Endothelial cell (in vitro differentiated cells): ENCODE results near the gene TLCD3A. TPM values are rescaled to one million over a fixed set of nuclear protein-coding genes. Genes with fewer than 3 reads are reported as not detected.
A peak's percentile ranks its signal among the peaks of the same experiment; 100 is the strongest.
"Not testable (repeated sequence)": the region's sequence is repeated elsewhere in the genome, so short reads cannot be mapped to it uniquely, and the experiment has no call there.

Experiments
- DNase-seq: peaks from one replicate; pipeline ENCODE4 v3.0.0; 2021; ENCODE audit warnings: low spot score
- H3K27ac Mint-ChIP-seq: one replicate; pipeline ENCODE4 v1.8.0; 2021; ENCODE audit warnings: mixed read lengths, inconsistent platforms; ENCODE audit not compliant: unreplicated experiment
- H3K27me3 Mint-ChIP-seq: one replicate; pipeline ENCODE4 v1.8.0; 2021; ENCODE audit warnings: mild to moderate bottlenecking, moderate library complexity, mixed read lengths, inconsistent platforms; ENCODE audit not compliant: unreplicated experiment
- H3K36me3 Mint-ChIP-seq: one replicate; pipeline ENCODE4 v1.8.0; 2021; ENCODE audit warnings: mild to moderate bottlenecking, low read depth, mixed read lengths, inconsistent platforms; ENCODE audit not compliant: unreplicated experiment
- H3K4me1 Mint-ChIP-seq: one replicate; pipeline ENCODE4 v1.8.0; 2021; ENCODE audit warnings: mild to moderate bottlenecking, mixed read lengths, inconsistent platforms; ENCODE audit not compliant: unreplicated experiment
- H3K4me3 Mint-ChIP-seq: one replicate; pipeline ENCODE4 v1.8.0; 2021; ENCODE audit warnings: mild to moderate bottlenecking, mixed read lengths, inconsistent platforms; ENCODE audit not compliant: unreplicated experiment
- H3K9me3 Mint-ChIP-seq: one replicate; pipeline ENCODE4 v1.8.0; 2021; ENCODE audit warnings: mixed read lengths, inconsistent platforms; ENCODE audit not compliant: unreplicated experiment
- CTCF ChIP-seq: fragments of 200-600 bp; sonication (generic); IDR thresholded peaks from one replicate; pipeline ENCODE4 v1.5.0; 2021; ENCODE audit warnings: antibody characterized with exemption; ENCODE audit not compliant: unreplicated experiment
- total RNA-seq: library from RNA; stranded (reverse); fragmentation: NEBNext Ultra II Directional; extraction: Animal tissue kit (Norgen Biotek cat#: 25700); gene quantifications from one replicate; pipeline ENCODE4 v1.2.1, GENCODE V29; 2021; ENCODE audit not compliant: unreplicated experiment

TLCD3A gene
- total RNA-seq, 1 donor from 2014 or later: 24.6 TPM

DNA sequence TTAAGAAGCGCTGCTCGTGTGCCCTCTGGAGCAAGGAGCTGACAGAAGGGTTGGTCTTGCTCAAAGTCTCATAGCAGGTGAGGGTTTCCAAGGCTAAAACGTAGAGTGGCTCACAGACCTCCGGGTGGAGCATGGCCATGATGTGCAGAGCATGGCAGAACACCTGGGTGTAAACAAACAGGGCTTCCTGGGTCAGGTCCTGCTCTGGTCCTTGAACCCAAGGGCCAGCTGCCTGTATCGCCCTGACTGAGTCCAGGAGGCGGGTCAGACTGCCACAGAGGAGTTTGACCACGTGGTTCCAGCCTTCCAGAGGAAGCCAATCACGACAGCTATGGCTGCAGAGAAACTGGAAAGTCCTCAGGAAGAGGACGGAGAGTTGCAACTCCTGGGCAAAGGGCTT lies 12.5 kb downstream of the TLCD3A start:
- no peak for DNase-seq
- Mint-ChIP-seq H3K4me3 (no peak overlapping the region), H3K36me3 (peaks cover 66% of the 10 kb centered on the region), H3K9me3 (no peaks in the 10 kb centered on the region), H3K27me3 (peaks cover 10% of the 10 kb centered on the region), H3K4me1 (no peaks in the 10 kb centered on the region), H3K27ac (no peak overlapping the region)
- TF ChIP-seq CTCF: no peak

DNA sequence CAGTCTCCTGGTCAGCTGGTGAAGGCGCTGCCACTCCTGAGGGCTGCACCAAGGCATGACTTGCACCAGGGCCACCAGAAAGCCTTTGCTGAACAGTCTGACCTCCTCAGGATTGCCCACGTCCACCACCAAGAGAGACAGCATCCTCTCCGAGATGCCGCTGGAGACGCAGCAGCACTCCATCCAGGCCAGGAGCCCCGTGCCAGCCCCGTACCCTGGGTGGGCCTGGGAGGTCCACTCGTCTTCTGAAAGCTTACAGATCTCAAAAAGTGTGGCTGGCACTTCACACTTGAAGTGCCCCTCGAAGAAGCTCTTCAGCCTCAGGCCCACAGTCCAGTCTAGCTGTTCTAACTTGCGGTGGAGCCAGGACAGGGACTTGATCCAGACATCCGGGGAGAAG lies 13.0 kb downstream of the TLCD3A start:
- Mint-ChIP-seq H3K4me1 (peaks cover 4% of the 10 kb centered on the region), H3K9me3 (no peaks in the 10 kb centered on the region), H3K36me3 (peaks cover 68% of the 10 kb centered on the region), H3K27me3 (peaks cover 13% of the 10 kb centered on the region), H3K4me3 (no peak overlapping the region), H3K27ac (no peak overlapping the region)
- no peak for DNase-seq
- TF ChIP-seq CTCF: no peak

DNA sequence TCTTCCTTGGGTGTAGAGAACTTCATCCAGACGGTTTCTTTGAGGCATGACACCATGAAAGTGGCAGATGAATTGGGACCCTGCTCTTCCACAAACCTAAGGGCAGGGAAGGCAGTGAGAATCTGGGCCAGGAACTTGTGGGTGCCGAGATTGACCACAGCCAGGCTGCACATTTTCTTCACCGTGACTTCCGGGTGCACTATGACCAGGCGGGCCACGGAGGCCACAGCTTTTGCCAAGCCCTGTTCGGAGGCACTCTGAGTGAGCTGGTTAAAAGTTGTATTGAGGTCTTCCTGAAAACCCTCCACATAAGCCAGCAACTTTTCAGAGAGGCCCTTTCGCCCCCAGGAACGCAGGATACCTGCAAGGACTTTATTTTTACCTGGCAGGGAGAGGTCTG lies 13.8 kb downstream of the TLCD3A start:
- H3K4me1 Mint-ChIP-seq: peaks cover 8% of the 10 kb centered on the region
- no peak for DNase-seq
- H3K27me3 Mint-ChIP-seq: peaks cover 14% of the 10 kb centered on the region
- H3K9me3 Mint-ChIP-seq: no peaks in the 10 kb centered on the region
- TF ChIP-seq CTCF: no peak
- H3K27ac Mint-ChIP-seq: no peak overlapping the region
- peaks cover 62% of the 10 kb centered on the region for H3K36me3 Mint-ChIP-seq
- H3K4me3 Mint-ChIP-seq: no peak overlapping the region

DNA sequence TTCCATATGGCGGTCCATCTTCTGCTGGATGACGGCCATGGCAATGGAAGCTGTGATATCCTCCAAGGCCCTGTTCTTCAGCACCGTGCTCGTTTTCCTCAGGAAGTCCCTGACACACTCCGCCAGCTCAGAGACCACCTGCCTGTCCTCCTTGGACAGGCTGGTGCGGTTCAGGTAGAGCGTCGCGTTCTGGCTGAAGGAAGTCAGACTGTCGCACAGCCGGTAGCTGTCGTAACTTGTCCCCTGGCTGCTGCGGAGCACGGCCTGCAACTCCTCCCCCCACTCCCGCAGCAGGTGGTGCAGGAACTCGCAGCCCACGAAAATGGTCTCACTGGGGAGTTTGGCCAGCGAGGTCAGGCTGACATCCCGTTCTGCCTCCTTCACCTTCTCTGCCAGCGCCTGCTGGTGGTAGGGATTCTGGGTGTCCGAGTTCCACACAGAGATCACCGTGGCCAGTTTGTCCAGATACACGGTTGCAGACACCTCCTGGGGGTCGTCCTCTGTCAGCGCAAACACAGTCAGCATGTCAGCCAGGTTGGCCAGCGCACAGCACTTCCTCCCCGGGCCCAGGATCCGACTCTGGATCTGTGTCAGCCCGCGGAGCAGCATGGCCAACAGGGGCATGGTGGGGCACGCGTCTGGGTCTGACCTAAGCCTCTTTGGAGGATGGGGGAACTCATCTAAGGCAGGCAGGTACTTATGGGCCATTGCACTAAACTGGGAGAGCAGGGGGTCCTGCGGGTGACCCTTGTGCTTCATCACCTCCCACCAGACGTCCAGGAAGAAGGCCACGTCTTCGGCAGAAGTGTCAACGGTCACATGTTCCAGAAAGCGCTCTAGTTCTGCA lies 14.6 kb downstream of the TLCD3A start:
- Mint-ChIP-seq H3K9me3 (no peaks in the 10 kb centered on the region), H3K4me1 (peaks cover 11% of the 10 kb centered on the region), H3K36me3 (peaks cover 58% of the 10 kb centered on the region), H3K4me3 (no peak overlapping the region), H3K27ac (no peak overlapping the region), H3K27me3 (peaks cover 14% of the 10 kb centered on the region)
- DNase-seq: no peak
- TF ChIP-seq CTCF: no peak

GRCh38 chr17:748604-749003 lies 16.2 kb downstream of the TLCD3A start:
- not testable (repeated sequence) for H3K9me3 Mint-ChIP-seq, DNase-seq
- H3K36me3 Mint-ChIP-seq: peaks cover 54% of the 10 kb centered on the region
- H3K4me1 Mint-ChIP-seq: peaks cover 13% of the 10 kb centered on the region
- H3K4me3 Mint-ChIP-seq: peak overlapping the region; percentile 38
- peak overlapping the region; percentile 54 for H3K27ac Mint-ChIP-seq
- H3K27me3 Mint-ChIP-seq: peaks cover 17% of the 10 kb centered on the region

- H3K9me3 Mint-ChIP-seq, H3K27ac Mint-ChIP-seq, DNase-seq: not testable (repeated sequence)
- H3K4me1 Mint-ChIP-seq: peaks cover 16% of the 10 kb centered on the region
- peaks cover 15% of the 10 kb centered on the region for H3K27me3 Mint-ChIP-seq
- peak overlapping the region; percentile 49 for H3K4me3 Mint-ChIP-seq
- H3K36me3 Mint-ChIP-seq: peaks cover 48% of the 10 kb centered on the region
Observed at GRCh38 chr17:749359-749758, 17.0 kb downstream of the TLCD3A start.
